Bone marrow (tissue), 2 donors: Measurements from ENCODE around the gene CENPVL2.
"Not testable (repeated sequence)": the region's sequence is repeated elsewhere in the genome, so short reads cannot be mapped to it uniquely, and the experiment has no call there.

Source experiments
- DNase-seq, 2 donors: peaks; one replicate each; lab custom pipeline; 2025; lab: John Stamatoyannopoulos, UW

The CENPVL2 gene

GRCh38 chrX:51682720-51683062, at the start of gene CENPVL2:
CENPVL2 (minus strand) TSS chrX:51682831; CDS start chrX:51682831, 0 bp downstream.
- not testable (repeated sequence) for DNase-seq

GRCh38 chrX:51728202-51728601, 45.6 kb upstream of the CENPVL2 start:
- no peak for DNase-seq

GRCh38 chrX:51712943-51713647, 30.5 kb upstream of the CENPVL2 start:
- not testable (repeated sequence) for DNase-seq

GRCh38 chrX:51710277-51711164, 27.9 kb upstream of the CENPVL2 start, which contains the start of gene CENPVL1:
CENPVL1 (plus strand) TSS chrX:51710512; CDS start chrX:51710512, 0 bp downstream.
- DNase-seq, result not testable (repeated sequence)

- DNase-seq, result no peak
These were observed 14.8 kb upstream of the CENPVL2 start for GRCh38 chrX:51697397-51697796.

- no peak for DNase-seq
These were observed 11.6 kb upstream of the CENPVL2 start for GRCh38 chrX:51694254-51694653.

- DNase-seq, result not testable (repeated sequence)
These were observed 567 bp downstream of the CENPVL2 start for GRCh38 chrX:51681808-51682719.

GRCh38 chrX:51679689-51680433, 2.8 kb downstream of the CENPVL2 start:
- DNase-seq, result not testable (repeated sequence)

- peak in 1 of 2 donors; percentile 9 for DNase-seq
These were observed 16.6 kb downstream of the CENPVL2 start for GRCh38 chrX:51665981-51666380.

GRCh38 chrX:51643377-51643776, 39.3 kb downstream of the CENPVL2 start:
- DNase-seq, result no peak

GRCh38 chrX:51641421-51642021, 41.1 kb downstream of the CENPVL2 start:
- DNase-seq, result no peak

- DNase-seq, result not testable (repeated sequence)
These were observed 46.1 kb downstream of the CENPVL2 start for GRCh38 chrX:51636511-51636910.
